GM21360 (cell line): Measurements from ENCODE around the gene TRIM45.
A peak's percentile ranks its signal among the peaks of the same experiment; 100 is the strongest.
"Not testable (repeated sequence)": the region's sequence is repeated elsewhere in the genome, so short reads cannot be mapped to it uniquely, and the experiment has no call there.

ENCODE experiments used
- ATAC-seq: cut with Tn5 transposase; IDR thresholded peaks from one replicate; pipeline ENCODE4 v1.9.1; 2021; ENCODE audit warnings: mild to moderate bottlenecking, moderate library complexity; ENCODE audit not compliant: unreplicated experiment

The TRIM45 gene

GRCh38 chr1:117136749-117137148 lies 15.2 kb upstream of the TRIM45 start:
- ATAC-seq, result no peak

- no peak for ATAC-seq
These were observed 13.8 kb upstream of the TRIM45 start for GRCh38 chr1:117135329-117135728.

GRCh38 chr1:117130526-117130925 lies 9.0 kb upstream of the TRIM45 start:
- ATAC-seq, result no peak

GRCh38 chr1:117128323-117129079 lies 7.0 kb upstream of the TRIM45 start:
- no peak for ATAC-seq

GRCh38 chr1:117127795-117128194 lies 6.2 kb upstream of the TRIM45 start:
- no peak for ATAC-seq

- ATAC-seq, result no peak
These were observed 3.1 kb upstream of the TRIM45 start for GRCh38 chr1:117124661-117125060.

- no peak for ATAC-seq
These were observed 1.7 kb upstream of the TRIM45 start for GRCh38 chr1:117123274-117123673.

GRCh38 chr1:117122330-117123025 lies 929 bp upstream of the TRIM45 start:
- no peak for ATAC-seq

GRCh38 chr1:117120774-117121588 lies 568 bp downstream of the TRIM45 start:
- peak; percentile 16 for ATAC-seq

- ATAC-seq, result not testable (repeated sequence)
These were observed 2.4 kb downstream of the TRIM45 start for GRCh38 chr1:117119144-117119543.

GRCh38 chr1:117118137-117118536 lies 3.4 kb downstream of the TRIM45 start:
- ATAC-seq, result no peak

GRCh38 chr1:117117697-117118096 lies 3.9 kb downstream of the TRIM45 start:
- ATAC-seq, result no peak

- ATAC-seq, result no peak
These were observed 4.8 kb downstream of the TRIM45 start for GRCh38 chr1:117116784-117117130.

GRCh38 chr1:117116090-117116783 lies 5.3 kb downstream of the TRIM45 start:
- ATAC-seq, result no peak

GRCh38 chr1:117114877-117115276 lies 6.7 kb downstream of the TRIM45 start:
- ATAC-seq, result no peak

- no peak for ATAC-seq
These were observed 8.3 kb downstream of the TRIM45 start for GRCh38 chr1:117113199-117113598.

- ATAC-seq, result no peak
These were observed 9.4 kb downstream of the TRIM45 start for GRCh38 chr1:117112047-117112717.

- ATAC-seq, result no peak
These were observed 10.8 kb downstream of the TRIM45 start for GRCh38 chr1:117110774-117111173.

- ATAC-seq, result no peak
These were observed 14.2 kb downstream of the TRIM45 start for GRCh38 chr1:117107364-117107763.

GRCh38 chr1:117106478-117106877 lies 15.1 kb downstream of the TRIM45 start:
- ATAC-seq, result no peak

GRCh38 chr1:117105722-117106121 lies 15.8 kb downstream of the TRIM45 start:
- ATAC-seq, result no peak
